NCI-H82 (cell line): Measurements from ENCODE around the gene CAMK4.
"Not testable (repeated sequence)": the region's sequence is repeated elsewhere in the genome, so short reads cannot be mapped to it uniquely, and the experiment has no call there.

Experiments
- DNase-seq: peaks from one replicate; lab custom pipeline; 2025; lab: John Stamatoyannopoulos, UW

Gene CAMK4

DNA sequence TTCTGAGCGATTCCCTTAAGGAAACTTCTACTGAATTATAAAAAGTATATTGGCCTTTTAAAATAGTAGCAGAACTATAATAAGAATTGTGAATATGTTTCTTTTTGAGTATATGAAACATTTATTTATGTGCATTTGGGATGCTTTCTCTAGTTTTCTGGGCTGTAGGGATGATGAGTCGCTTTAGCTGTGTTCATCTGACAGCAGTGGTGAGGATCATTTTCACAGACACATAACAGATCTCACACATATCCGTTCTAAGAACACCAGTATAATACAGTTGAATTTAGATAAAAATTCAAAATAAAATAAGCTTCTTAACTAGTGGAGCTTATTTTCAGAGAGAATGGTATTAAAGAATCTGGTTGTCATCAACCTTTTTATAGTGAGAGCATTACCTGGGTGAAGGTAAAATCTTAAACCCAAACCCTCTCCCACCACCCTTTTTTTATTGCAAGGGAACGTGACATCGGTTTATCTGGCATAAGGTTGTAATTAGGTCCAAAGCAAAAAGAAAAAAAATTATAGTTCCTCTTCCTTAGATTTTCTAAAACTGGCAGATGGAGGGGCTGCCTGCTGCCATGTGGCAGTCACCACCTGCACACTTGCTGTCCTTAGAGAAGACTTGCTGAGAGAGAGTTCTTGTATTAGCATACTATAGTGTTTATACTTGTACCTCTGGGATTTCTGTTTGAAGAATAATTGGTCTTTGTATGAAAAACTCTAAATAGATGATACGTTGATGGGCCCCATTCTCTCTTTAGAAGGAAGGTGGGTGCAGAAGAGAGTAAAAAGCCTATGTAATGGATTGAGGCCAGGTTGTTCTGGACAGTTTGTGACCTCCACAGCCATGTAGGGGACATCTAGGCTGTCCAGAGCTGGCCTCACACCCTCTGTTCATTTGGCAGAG lies 86.8 kb downstream of the CAMK4 start:
- DNase-seq: no peak

DNA sequence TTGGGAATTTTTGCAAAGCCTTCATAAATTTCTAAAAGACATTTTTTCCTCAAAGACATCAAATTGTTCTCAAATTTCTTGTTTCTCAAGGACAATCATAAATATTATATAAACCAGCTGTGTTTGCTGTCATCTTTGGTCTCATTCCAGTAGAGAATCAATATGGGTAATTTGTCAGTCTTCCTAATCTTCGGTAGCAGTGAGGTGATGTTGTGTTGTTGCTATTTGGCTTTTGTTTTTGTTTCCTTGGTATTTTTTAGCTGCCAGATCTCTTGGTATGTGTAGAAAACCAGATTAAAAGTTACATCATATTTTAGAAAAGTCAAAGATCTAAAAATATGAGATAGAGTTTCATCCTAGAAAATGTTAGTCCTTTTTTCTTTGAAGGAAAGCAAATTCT lies 87.5 kb downstream of the CAMK4 start:
- DNase-seq: no peak

DNA sequence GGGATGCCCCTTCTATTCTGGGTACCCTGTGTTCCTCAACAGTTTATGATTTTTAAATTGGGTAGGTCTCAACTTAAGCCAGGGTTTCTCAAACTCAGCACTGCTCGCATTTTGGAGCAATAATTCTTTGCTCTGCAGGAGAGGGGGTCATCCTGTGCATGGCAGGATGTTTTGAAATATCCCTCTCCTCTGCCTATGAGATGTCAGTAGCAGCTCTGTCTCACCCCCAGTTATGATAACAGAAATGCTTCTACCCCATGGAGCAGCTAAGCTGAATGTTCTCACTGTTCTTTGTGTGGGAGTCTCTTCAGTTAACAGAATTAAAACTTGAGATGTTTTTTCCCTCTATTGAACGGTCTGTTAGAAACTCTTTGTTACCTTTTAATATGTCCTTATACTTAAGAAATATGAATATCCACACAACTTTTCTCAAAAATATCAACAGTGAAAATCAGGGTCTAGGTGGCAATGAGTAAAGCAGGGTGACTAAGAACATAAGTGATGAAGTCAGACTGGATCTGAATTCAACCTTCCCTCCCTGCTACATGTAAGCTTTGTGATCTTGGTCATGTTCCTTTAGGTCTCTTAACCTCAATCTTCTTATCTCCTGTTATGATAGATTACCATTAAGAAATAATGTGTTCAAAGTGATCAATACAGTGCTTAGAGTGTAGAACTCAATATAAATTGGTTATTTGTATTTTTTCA lies 89.0 kb downstream of the CAMK4 start:
- DNase-seq: no peak

GRCh38 chr5:111320953-111321352 lies 96.8 kb downstream of the CAMK4 start:
- DNase-seq: no peak

- no peak for DNase-seq
Measured at GRCh38 chr5:111321376-111321775, 97.2 kb downstream of the CAMK4 start.

DNA sequence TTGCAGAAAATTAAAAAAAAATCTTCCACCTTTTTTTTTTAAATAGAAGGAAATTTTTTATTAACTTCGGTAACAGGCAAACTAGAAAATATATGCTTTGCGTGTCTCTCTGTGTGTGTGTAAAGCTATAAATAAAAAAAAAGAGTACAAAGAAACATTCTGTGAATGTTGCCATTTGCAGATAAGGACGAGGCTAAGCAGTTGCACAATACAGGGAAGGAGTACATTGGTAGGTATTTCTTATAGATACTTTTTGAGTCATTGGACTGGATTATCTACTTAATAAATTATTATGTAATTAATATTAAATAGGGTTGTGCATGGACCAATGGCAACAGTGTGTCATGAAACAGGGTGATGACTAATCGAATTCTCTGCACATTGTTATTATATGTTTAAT lies 102.4 kb downstream of the CAMK4 start:
- no peak for DNase-seq

GRCh38 chr5:111337133-111337532 lies 112.9 kb downstream of the CAMK4 start:
- DNase-seq: no peak

GRCh38 chr5:111337688-111338087 lies 113.5 kb downstream of the CAMK4 start:
- DNase-seq: peak; percentile 79

- no peak for DNase-seq
Measured at GRCh38 chr5:111345731-111346130, 121.5 kb downstream of the CAMK4 start.

DNA sequence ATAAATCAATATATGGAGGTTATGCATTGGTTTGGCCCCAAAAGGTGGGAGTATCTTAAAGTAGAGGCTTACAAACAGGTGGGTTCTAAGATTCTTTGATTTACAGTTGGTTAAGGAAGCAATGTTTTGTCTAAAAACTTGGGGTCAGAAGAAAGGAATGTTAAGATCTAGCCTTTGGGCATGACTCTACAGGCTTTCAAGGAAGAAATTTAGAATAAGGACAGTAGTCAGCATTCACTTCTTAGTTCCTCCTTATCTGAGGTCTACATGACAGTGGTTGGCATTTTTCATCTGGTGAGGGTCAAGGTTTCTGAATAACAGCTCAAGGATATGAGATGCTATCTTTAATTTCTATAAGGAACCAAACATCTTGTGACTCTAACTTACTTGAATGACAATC lies 122.8 kb downstream of the CAMK4 start:
- no peak for DNase-seq

DNA sequence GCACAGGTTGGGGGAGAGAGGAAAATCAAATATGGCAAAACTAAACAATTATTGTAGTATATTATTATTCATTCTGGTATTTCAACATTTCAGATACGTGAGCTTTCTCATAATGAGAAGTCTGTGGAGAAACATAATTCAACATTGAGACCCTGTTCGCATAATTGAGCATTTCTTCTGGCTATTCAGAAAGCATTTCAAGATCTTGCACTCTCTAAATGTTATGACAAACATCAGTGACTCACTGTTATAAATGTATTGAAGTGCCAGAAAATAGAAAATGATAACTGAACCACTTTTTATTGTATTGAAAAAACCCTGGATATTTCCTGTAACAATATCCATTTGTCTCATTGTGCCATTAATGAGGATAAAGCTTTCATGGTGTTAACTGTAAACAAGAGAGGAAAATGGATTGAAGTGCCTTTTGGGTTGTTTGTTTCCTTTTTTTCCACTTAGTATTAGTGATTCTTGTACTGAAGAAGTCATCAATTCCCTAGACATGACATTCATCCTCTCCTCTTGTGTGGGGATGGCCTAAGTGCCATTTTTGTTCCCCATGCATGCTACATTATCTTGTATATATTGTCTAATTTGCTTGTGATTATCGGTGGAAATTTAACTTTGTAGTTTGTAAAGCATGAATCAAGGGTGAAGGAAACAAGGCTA lies 124.6 kb downstream of the CAMK4 start:
- DNase-seq: no peak

DNA sequence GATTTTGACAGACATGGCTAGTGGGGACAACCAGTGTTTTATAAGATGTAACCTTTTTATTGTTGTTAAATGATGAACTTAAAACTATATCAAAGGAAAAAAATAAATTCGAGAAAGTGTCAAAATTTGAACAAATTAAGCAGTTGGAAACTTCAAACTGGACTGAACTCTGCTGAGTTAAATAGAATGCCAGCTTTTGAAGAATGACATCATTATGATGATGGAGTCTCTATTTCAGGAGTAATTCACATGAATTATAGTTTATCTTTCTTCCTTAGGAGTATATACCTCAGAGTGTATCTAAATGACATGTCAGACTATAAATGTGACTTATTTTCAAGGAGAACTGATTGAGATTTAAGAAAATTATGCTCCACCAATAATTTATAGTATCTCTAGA lies 125.2 kb downstream of the CAMK4 start:
- no peak for DNase-seq

DNA sequence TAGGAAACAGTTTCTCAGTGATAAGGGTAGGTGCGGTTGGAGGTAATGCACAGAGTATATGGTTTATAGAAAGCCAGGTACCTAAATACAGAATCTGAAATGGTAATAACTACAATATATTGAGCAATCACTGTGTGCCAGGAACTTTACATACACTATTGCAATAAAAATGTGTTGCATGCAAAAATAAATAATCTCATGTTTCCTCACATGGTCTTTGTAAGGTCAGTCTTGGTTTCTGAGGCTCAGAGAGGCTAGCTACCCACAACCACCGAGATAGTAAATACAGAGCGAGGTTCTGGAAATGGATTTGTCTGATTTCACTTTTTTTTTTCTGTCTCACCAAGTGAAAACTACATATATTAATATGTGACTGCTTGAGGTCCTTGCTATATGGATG lies 128.9 kb downstream of the CAMK4 start:
- DNase-seq: no peak

DNA sequence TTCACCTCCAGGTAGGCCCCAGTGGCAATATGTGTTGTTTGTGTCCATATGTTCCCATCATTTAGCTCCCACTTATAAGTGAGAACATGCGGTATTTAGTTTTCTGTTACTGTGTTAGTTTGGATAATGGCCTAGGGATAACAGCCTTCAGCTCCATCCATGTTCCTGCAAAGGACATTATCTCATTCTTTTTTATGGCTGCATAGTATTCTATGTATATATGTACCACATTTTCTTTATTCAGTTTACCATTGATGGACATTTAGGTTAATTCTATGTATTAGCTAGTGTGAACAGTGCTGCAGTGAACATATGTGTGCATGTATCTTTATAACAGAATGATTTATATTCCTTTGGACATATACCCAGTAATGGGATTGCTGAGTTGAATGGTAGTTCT lies 134.5 kb downstream of the CAMK4 start:
- DNase-seq: not testable (repeated sequence)

DNA sequence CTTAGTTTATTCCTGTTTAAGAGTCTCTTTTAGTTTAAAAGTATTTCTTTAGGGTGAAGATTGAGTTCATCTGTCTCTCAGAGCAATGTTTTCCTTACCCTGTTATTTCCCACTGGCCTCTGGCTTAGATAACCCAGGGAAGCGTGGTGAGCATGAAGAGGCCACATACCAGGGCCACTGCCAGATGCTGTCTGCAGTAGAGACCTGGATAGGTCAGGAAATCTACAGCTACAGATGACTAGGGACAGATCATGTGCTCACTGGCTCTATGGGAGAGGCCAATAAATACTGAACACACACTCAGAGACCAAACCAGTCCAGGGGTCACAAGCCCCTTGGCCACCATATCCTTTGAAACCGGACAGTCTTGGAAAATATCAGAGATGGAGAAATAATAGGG lies 136.0 kb downstream of the CAMK4 start:
- no peak for DNase-seq

GRCh38 chr5:111364992-111365391 lies 140.8 kb downstream of the CAMK4 start:
- DNase-seq: no peak

DNA sequence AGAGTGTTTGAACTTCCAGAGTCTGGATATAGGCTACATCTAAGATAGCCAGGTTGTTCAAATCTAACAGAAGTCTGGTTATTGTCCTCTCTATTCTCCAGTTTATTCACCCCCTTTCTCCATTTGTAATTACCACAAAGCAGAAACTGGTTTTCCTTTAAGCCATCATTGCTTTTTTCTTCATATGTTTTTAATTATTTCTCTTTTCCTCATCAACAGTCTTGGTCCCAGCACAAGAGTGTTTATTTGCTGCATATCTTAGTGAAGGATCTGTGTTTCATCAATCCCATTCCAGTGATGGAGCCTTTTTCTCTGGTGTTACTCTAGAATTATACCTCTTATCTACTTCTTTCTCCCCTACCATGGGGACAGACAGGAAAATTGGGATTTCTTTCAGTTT lies 142.2 kb downstream of the CAMK4 start:
- no peak for DNase-seq

DNA sequence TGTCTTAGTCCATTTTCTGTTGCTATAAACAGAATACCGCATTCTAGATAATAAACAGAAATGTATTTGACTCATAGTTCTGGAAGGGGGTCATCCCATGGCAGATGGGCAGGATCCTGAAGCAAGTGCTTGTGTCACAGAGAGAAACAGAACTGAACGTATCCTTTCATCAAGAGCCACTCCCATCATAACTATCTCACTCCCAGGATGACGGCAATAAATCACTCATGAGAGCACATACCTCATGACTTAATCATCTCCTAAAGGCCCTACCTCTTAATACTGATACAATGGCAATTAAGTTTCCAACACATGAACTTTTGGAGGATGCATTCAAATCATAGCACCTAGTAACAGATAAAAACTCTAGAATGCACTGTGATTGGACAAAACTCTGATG lies 142.9 kb downstream of the CAMK4 start:
- DNase-seq: no peak

DNA sequence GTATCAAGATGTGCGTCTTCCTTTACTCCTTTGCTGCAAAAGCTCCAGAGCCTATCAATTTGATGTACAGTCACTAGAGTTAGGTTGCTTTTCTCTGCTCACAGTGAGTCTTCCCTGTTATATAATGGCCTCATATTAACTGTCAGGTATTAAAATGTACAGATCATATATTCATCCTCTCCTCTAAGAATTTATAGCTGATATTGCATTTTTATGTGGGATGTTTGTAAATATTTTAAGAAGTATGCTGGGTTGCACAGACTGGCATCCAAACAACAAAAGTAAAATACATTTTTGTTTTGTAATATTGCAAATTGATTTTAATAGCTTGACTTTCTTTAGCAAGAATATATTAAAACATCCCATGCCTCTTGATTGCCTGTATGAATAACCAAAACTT lies 148.6 kb downstream of the CAMK4 start:
- DNase-seq: no peak

- DNase-seq: no peak
Measured at GRCh38 chr5:111374380-111374779, 150.2 kb downstream of the CAMK4 start.

DNA sequence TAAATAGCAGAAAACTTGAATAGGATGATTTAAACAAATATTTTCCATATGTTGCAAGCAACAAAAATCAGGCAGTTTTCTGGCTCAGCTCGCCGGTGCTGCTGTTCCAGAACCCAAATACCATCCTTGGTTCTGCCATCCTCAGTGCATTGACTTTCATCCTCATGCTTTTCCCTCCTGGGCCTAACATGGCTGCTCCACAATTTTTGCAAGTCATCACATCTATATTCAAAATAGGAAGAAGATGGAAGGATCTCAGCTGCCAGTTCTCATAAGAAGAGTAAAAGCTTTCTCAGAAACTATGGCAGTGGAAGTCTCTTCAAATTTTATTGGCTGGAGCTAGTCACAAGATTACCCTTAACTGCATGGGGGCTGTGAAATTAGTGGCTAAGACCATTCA lies 151.5 kb downstream of the CAMK4 start:
- no peak for DNase-seq

DNA sequence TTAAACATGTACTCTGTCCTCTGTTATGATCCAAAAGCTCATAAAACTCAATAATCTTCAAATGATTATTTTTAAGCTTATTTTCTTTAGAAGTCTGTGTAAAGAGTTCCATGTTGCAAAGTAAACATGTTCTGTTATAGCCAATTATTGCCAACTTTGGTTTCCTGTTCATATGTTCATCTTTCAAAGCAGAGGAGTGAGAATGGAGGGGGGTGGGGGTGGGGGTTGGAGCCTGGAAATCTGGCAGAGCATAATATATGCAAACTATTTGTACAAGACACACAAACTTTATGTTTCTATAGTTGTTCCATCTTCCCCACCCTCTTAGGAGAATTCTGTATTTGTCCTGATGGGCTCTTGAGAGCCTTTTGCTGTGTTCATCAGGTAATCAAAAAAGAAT lies 153.1 kb downstream of the CAMK4 start:
- DNase-seq: no peak

DNA sequence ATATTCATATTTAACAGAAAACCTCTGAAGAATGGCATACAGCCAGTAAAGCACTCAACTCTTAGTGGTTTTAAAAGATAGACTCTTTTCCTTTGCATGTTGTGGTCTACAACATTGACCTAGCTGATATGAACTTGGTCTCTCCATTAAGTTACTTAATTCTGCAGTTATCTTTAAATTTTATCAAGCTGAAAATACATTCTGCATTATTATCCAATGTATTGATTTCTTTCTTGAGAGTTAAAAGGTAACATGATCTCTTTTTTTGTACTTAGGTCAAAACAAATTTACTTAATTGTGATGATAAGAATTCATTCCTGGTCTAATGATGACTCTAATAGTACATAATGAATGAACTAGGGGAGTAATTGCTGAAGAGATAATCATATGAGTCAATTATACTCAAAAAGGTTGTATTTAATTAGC lies 155.2 kb downstream of the CAMK4 start:
- DNase-seq: no peak
